T-cell (primary cell): ENCODE results near the gene SCYL1. TPM values are rescaled to one million over a fixed set of nuclear protein-coding genes. Genes with fewer than 3 reads are reported as not detected.
A peak's percentile ranks its signal among the peaks of the same experiment; 100 is the strongest.

Source experiments
- ATAC-seq, 4 experiments: fragments of 200-7000 bp in 3 of 4; fragments of 150-1000 bp in 1 of 4; cut with Tn5 transposase; replicated peaks in 1 of 4; 1 replicate in 3 of 4; 2 replicates in 1 of 4; pipeline ENCODE4 v1.10.0; 2021; ENCODE audit warnings: moderate library complexity in 3 of 4, mild to moderate bottlenecking in 2 of 4, moderate number of reproducible peaks in 1 of 4
- CTCF ChIA-PET, 2 donors: fragments of 300-600 bp; sonication (Branson Sonifier 250); formaldehyde crosslinking; loops; one replicate each; lab custom pipeline; 2022; ENCODE audit warnings: antibody characterized with exemption in 2 of 2; lab: Charles Lee
- POLR2A ChIA-PET, 2 donors: fragments of 300-600 bp; sonication (Branson Sonifier 250); formaldehyde crosslinking; loops; one replicate each; lab custom pipeline; 2022; ENCODE audit warnings: antibody characterized with exemption in 2 of 2; lab: Charles Lee
- DNase-seq, 35 experiments: peaks; one replicate each; pipeline versions ENCODE4 v3.0.0 to v3.0.0-alpha.2; 2013 to 2023
- H3K27ac ChIP-seq: one replicate; pipeline ENCODE4 v1.5.1; 2013; ENCODE audit warnings: low read length
- H3K27me3 ChIP-seq, 2 experiments: replicated peaks in 1 of 2; 1 replicate in 1 of 2; 2 replicates in 1 of 2; pipeline versions ENCODE4 v1.6.1 to v1.7.0; 2013; ENCODE audit warnings: low read length in 1 of 2, mixed read lengths in 1 of 2; ENCODE audit not compliant: control insufficient read depth in 2 of 2, insufficient read depth in 2 of 2; ENCODE audit errors: extremely low read depth in 1 of 2
- H3K36me3 ChIP-seq, 2 donors: 1 replicate in 1 of 2; 2 replicates in 1 of 2; pipeline versions ENCODE4 v1.6.1 to v1.7.0; 2013; ENCODE audit warnings: low read length in 1 of 2; ENCODE audit not compliant: control insufficient read depth in 2 of 2, insufficient read depth in 1 of 2; ENCODE audit errors: extremely low read depth in 1 of 2
- H3K4me1 ChIP-seq, 2 experiments: 1 replicate in 1 of 2; 2 replicates in 1 of 2; pipeline versions ENCODE4 v1.6.1 to v1.7.0; 2013; ENCODE audit warnings: low read length in 2 of 2, mixed read lengths in 1 of 2; ENCODE audit not compliant: insufficient read depth in 2 of 2, control insufficient read depth in 1 of 2; ENCODE audit errors: extremely low read depth in 1 of 2
- H3K4me3 ChIP-seq, 2 donors: 1 replicate in 1 of 2; 2 replicates in 1 of 2; pipeline versions ENCODE4 v1.5.1 to v1.7.0; 2013; ENCODE audit warnings: mild to moderate bottlenecking in 2 of 2, low read length in 1 of 2, moderate library complexity in 1 of 2; ENCODE audit not compliant: control insufficient read depth in 1 of 2; ENCODE audit errors: extremely low read depth in 1 of 2
- H3K9me3 ChIP-seq: 2 replicates; pipeline ENCODE4 v1.7.0; 2013
- H3K27ac Mint-ChIP-seq, 2 donors: one replicate each; pipeline ENCODE4 v1.8.0; 2020 to 2021; ENCODE audit warnings: mild to moderate bottlenecking in 2 of 2, mixed read lengths in 2 of 2
- H3K27me3 Mint-ChIP-seq, 2 donors: one replicate each; pipeline ENCODE4 v1.8.0; 2021 to 2022; ENCODE audit warnings: mixed read lengths in 2 of 2
- H3K36me3 Mint-ChIP-seq: one replicate; pipeline ENCODE4 v1.8.0; 2021; ENCODE audit warnings: mixed read lengths
- H3K4me1 Mint-ChIP-seq, 3 donors: one replicate each; pipeline ENCODE4 v1.8.0; 2020 to 2022; ENCODE audit warnings: mixed read lengths in 3 of 3, mild to moderate bottlenecking in 1 of 3
- H3K4me3 Mint-ChIP-seq, 3 donors: one replicate each; pipeline ENCODE4 v1.8.0; 2020 to 2022; ENCODE audit warnings: mild to moderate bottlenecking in 3 of 3, mixed read lengths in 3 of 3, moderate library complexity in 3 of 3
- H3K9me3 Mint-ChIP-seq, 3 donors: one replicate each; pipeline ENCODE4 v1.8.0; 2020 to 2022; ENCODE audit warnings: mixed read lengths in 3 of 3
- WGBS: methylation state at CpG from one replicate; pipeline ENCODE4 v1.1.5; 2013; ENCODE audit warnings: missing lambda C conversion rate; ENCODE audit not compliant: insufficient coverage; 5-methylcytosine and 5-hydroxymethylcytosine counted together
- total RNA-seq, 35 experiments: library from RNA in 6 of 35; stranded (reverse) in 6 of 35; fragments of 120-200 nt in 1 of 35; gene quantifications; one replicate each; pipeline versions ENCODE4 v1.2.1 to v1.2.4 and lab custom pipeline; 2013 to 2026

Gene SCYL1
- total RNA-seq, 5 donors from 2014 or later (not counting 1 experiment from before 2014, with no cell fraction given): 66.4 to 96.8 (median 76.8) TPM

- Histone ChIP-seq H3K9me3 (no peaks in the 10 kb centered on the region), H3K4me1 (peaks cover 11 to 44% of the 10 kb centered on the region in 2 experiments), H3K27ac (no peak overlapping the region), H3K36me3 (no peaks in the 10 kb centered on the region), H3K27me3 (peaks cover 0 to 18% of the 10 kb centered on the region in 2 experiments), H3K4me3 (no peak overlapping the region)
- DNase-seq (no peak), ATAC-seq (no peak)
- Mint-ChIP-seq H3K9me3 (no peaks in the 10 kb centered on the region), H3K4me1 (peaks cover 37 to 52% (median 52%) of the 10 kb centered on the region in 3 donors), H3K27ac (peak overlapping the region in 1 of 2 donors; percentile 34), H3K27me3 (no peaks in the 10 kb centered on the region), H3K36me3 (no peaks in the 10 kb centered on the region), H3K4me3 (no peak overlapping the region)
- POLR2A ChIA-PET: interaction anchor here in 1 of 2 donors (1.3 kb wide), 1 partner anchor 10 kb away, joined by 5 read pairs; no protein-coding TSS in a partner anchor
- CTCF ChIA-PET: interaction anchor here in 1 of 2 donors (0.7 to 1.6 kb wide), 3 partner anchors 16 to 20 kb away, joined by 3 to 5 read pairs (median 4); no protein-coding TSS in a partner anchor
- WGBS: 100% methylated on average over 2 of the region's 4 CpGs
Measured at GRCh38 chr11:65492387-65492636, 32.6 kb upstream of the SCYL1 start.

- peaks cover 36 to 49% (median 48%) of the 10 kb centered on the region in 3 donors for H3K4me1 Mint-ChIP-seq
- no peak overlapping the region for H3K4me3 Mint-ChIP-seq
- ChIA-PET POLR2A (interaction anchor here in 1 of 2 donors (1.2 to 1.3 kb wide), 2 partner anchors 10 to 12 kb away, joined by 3 to 5 read pairs; no protein-coding TSS in a partner anchor), CTCF (interaction anchor here in 1 of 2 donors (0.7 to 1.6 kb wide), 3 partner anchors 16 to 21 kb away, joined by 3 to 5 read pairs (median 4); no protein-coding TSS in a partner anchor)
- DNase-seq (no peak), ATAC-seq (no peak)
- no peaks in the 10 kb centered on the region for H3K36me3 Mint-ChIP-seq
- Histone ChIP-seq H3K9me3 (no peaks in the 10 kb centered on the region), H3K4me1 (peaks cover 8 to 40% of the 10 kb centered on the region in 2 experiments), H3K27ac (no peak overlapping the region), H3K36me3 (no peaks in the 10 kb centered on the region), H3K27me3 (peaks cover 0 to 18% of the 10 kb centered on the region in 2 experiments), H3K4me3 (no peak overlapping the region)
- H3K27me3 Mint-ChIP-seq: no peaks in the 10 kb centered on the region
- WGBS: 22% methylated on average over 1 of the region's 6 CpGs
- peak overlapping the region; percentile 68 to 76 for H3K27ac Mint-ChIP-seq
- no peaks in the 10 kb centered on the region for H3K9me3 Mint-ChIP-seq
Measured at GRCh38 chr11:65492637-65493366, 32.1 kb upstream of the SCYL1 start.

GRCh38 chr11:65493367-65494176 lies 31.3 kb upstream of the SCYL1 start:
- Histone ChIP-seq H3K27ac (no peak overlapping the region), H3K4me1 (peaks cover 8 to 37% of the 10 kb centered on the region in 2 experiments), H3K4me3 (no peak overlapping the region), H3K9me3 (no peaks in the 10 kb centered on the region), H3K36me3 (no peaks in the 10 kb centered on the region), H3K27me3 (peaks cover 0 to 12% of the 10 kb centered on the region in 2 experiments)
- ATAC-seq (no peak), DNase-seq (no peak)
- Mint-ChIP-seq H3K27me3 (no peaks in the 10 kb centered on the region), H3K4me3 (no peak overlapping the region), H3K27ac (peak overlapping the region; percentile 68 to 76), H3K36me3 (no peaks in the 10 kb centered on the region), H3K4me1 (peaks cover 30 to 42% (median 41%) of the 10 kb centered on the region in 3 donors), H3K9me3 (no peaks in the 10 kb centered on the region)
- POLR2A ChIA-PET: interaction anchor here in 1 of 2 donors (1.2 to 1.3 kb wide), 2 partner anchors 9 to 11 kb away, joined by 3 to 5 read pairs; no protein-coding TSS in a partner anchor
- WGBS: 91% methylated on average over 8 of the region's 12 CpGs
- CTCF ChIA-PET: interaction anchor here in 1 of 2 donors (1.4 to 1.6 kb wide), 2 partner anchors 17 to 22 kb away, joined by 4 to 5 read pairs; no protein-coding TSS in a partner anchor

GRCh38 chr11:65496304-65497140 lies 28.4 kb upstream of the SCYL1 start:
- peak overlapping the region; percentile 96 for H3K27ac ChIP-seq
- Mint-ChIP-seq H3K4me3 (no peak overlapping the region), H3K36me3 (no peaks in the 10 kb centered on the region), H3K27me3 (no peaks in the 10 kb centered on the region), H3K4me1 (peaks cover 23 to 34% (median 28%) of the 10 kb centered on the region in 3 donors), H3K27ac (no peak overlapping the region), H3K9me3 (no peaks in the 10 kb centered on the region)
- WGBS: 63% methylated on average over 8 of the region's 15 CpGs
- H3K4me1 ChIP-seq: peaks cover 8 to 26% of the 10 kb centered on the region in 2 experiments
- ATAC-seq (peak in 2 of 4 experiments; percentile 2 to 7), DNase-seq (peak in 1 of 35 experiments; percentile 58)
- CTCF ChIA-PET: interaction anchor here (0.6 to 5.3 kb wide), 11 partner anchors 11 to 816 kb away, joined by 3 to 39 read pairs (median 5); no protein-coding TSS in a partner anchor
- peak overlapping the region; percentile 38 to 58 for H3K4me3 ChIP-seq
- peaks cover 0 to 9% of the 10 kb centered on the region in 2 donors for H3K36me3 ChIP-seq
- no peaks in the 10 kb centered on the region for H3K27me3 ChIP-seq
- POLR2A ChIA-PET: interaction anchor here (0.6 to 7.8 kb wide), 14 partner anchors 8 to 315 kb away, joined by 3 to 306 read pairs (median 37); partner anchors contain the start of genes NEAT1 (in 2 of the 2) and CAPN1 (in 1 of the 2)
- H3K9me3 ChIP-seq: no peaks in the 10 kb centered on the region

GRCh38 chr11:65497141-65498041 lies 27.5 kb upstream of the SCYL1 start:
- H3K9me3 ChIP-seq: no peaks in the 10 kb centered on the region
- peaks cover 0 to 18% of the 10 kb centered on the region in 2 donors for H3K36me3 ChIP-seq
- Mint-ChIP-seq H3K36me3 (no peaks in the 10 kb centered on the region), H3K27ac (no peak overlapping the region), H3K4me1 (peaks cover 22 to 29% (median 28%) of the 10 kb centered on the region in 3 donors), H3K4me3 (no peak overlapping the region), H3K9me3 (no peaks in the 10 kb centered on the region), H3K27me3 (no peaks in the 10 kb centered on the region)
- peak overlapping the region; percentile 97 for H3K27ac ChIP-seq
- H3K4me1 ChIP-seq: peaks cover 11 to 26% of the 10 kb centered on the region in 2 experiments
- POLR2A ChIA-PET: interaction anchor here (0.6 to 7.8 kb wide), 16 partner anchors 7 to 719 kb away, joined by 3 to 306 read pairs (median 18); partner anchors contain the start of genes NEAT1 (in 2 of the 2), CAPN1 (in 1 of the 2) and SF1 (in 1 of the 2)
- WGBS: under 1% methylated on average over 61 of the region's 61 CpGs
- no peaks in the 10 kb centered on the region for H3K27me3 ChIP-seq
- peak; percentile 78 to 87 (median 82) for ATAC-seq
- peak; percentile 93 to 99 (median 97) for DNase-seq
- peak overlapping the region; percentile 79 to 100 for H3K4me3 ChIP-seq
- CTCF ChIA-PET: interaction anchor here in 1 of 2 donors (0.7 to 5.3 kb wide), 8 partner anchors 10 to 815 kb away, joined by 3 to 39 read pairs (median 13); no protein-coding TSS in a partner anchor
